HG03095 (cell line): ENCODE results near the gene BMP8A.
"Not testable (repeated sequence)": the region's sequence is repeated elsewhere in the genome, so short reads cannot be mapped to it uniquely, and the experiment has no call there.

ENCODE experiments used
- ATAC-seq: cut with Tn5 transposase; IDR thresholded peaks from one replicate; pipeline ENCODE4 v1.9.1; 2021; ENCODE audit warnings: moderate library complexity; ENCODE audit not compliant: unreplicated experiment

BMP8A gene

GRCh38 chr1:39524591-39525365 lies 33.3 kb downstream of the BMP8A start:
- no peak for ATAC-seq

- peak; percentile 70 for ATAC-seq
Measured at GRCh38 chr1:39525366-39526165, 34.1 kb downstream of the BMP8A start.

GRCh38 chr1:39526466-39527189 lies 35.2 kb downstream of the BMP8A start:
- ATAC-seq, result no peak

- not testable (repeated sequence) for ATAC-seq
Measured at GRCh38 chr1:39527190-39527579, 35.7 kb downstream of the BMP8A start.

- no peak for ATAC-seq
Measured at GRCh38 chr1:39528082-39528481, 36.6 kb downstream of the BMP8A start.

GRCh38 chr1:39529901-39530535 lies 38.6 kb downstream of the BMP8A start:
- no peak for ATAC-seq

- no peak for ATAC-seq
Measured at GRCh38 chr1:39531526-39531925, 40.1 kb downstream of the BMP8A start.

- ATAC-seq, result no peak
Measured at GRCh38 chr1:39533442-39533841, 42.0 kb downstream of the BMP8A start.

- no peak for ATAC-seq
Measured at GRCh38 chr1:39538531-39539251, 47.3 kb downstream of the BMP8A start.

- no peak for ATAC-seq
Measured at GRCh38 chr1:39539252-39539790, 47.9 kb downstream of the BMP8A start.

GRCh38 chr1:39540504-39541031 lies 49.1 kb downstream of the BMP8A start:
- ATAC-seq, result no peak

GRCh38 chr1:39542924-39543323 lies 51.5 kb downstream of the BMP8A start:
- no peak for ATAC-seq

- no peak for ATAC-seq
Measured at GRCh38 chr1:39544327-39544726, 52.9 kb downstream of the BMP8A start.

- ATAC-seq, result no peak
Measured at GRCh38 chr1:39545531-39545930, 54.1 kb downstream of the BMP8A start.

GRCh38 chr1:39554277-39554676 lies 62.8 kb downstream of the BMP8A start:
- ATAC-seq, result no peak

GRCh38 chr1:39561279-39561678 lies 69.8 kb downstream of the BMP8A start:
- ATAC-seq, result no peak

GRCh38 chr1:39562886-39563285 lies 71.5 kb downstream of the BMP8A start:
- ATAC-seq, result no peak

GRCh38 chr1:39563669-39564068 lies 72.2 kb downstream of the BMP8A start:
- no peak for ATAC-seq

- no peak for ATAC-seq
Measured at GRCh38 chr1:39564340-39564739, 72.9 kb downstream of the BMP8A start.

GRCh38 chr1:39564941-39565340 lies 73.5 kb downstream of the BMP8A start:
- ATAC-seq, result no peak
